Glomerular visceral epithelial cell (primary cell): ENCODE results near the gene CEP95.
A peak's percentile ranks its signal among the peaks of the same experiment; 100 is the strongest.
"Not testable (repeated sequence)": the region's sequence is repeated elsewhere in the genome, so short reads cannot be mapped to it uniquely, and the experiment has no call there.

Experiments
- DNase-seq: peaks from one replicate; pipeline ENCODE4 v3.0.0-alpha.2; 2016; ENCODE audit errors: extremely low spot score

CEP95 gene

DNA sequence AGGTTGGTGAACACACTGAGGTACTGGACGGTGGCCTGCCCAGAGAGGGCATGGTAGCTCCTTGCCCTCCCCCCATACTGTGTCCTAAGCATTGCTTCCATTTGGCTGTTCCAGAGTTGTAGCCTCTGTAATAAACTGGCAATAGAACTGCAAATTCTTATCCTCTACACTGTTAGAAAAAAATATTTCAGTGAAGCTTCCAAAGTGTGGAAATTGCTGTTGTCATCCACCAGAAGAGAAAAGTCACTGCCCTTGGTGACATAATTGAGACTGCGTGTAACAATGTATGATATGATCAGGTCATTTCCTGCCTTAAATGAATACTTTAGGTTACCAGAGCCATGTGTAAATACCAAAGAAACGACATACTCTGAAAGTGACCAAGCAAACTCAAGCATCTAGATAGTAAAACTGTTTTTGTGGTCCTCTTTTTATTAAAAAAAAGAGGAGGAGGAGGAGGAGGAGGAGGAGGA, 65.9 kb downstream of the CEP95 start:
- DNase-seq = peak; percentile 12

DNA sequence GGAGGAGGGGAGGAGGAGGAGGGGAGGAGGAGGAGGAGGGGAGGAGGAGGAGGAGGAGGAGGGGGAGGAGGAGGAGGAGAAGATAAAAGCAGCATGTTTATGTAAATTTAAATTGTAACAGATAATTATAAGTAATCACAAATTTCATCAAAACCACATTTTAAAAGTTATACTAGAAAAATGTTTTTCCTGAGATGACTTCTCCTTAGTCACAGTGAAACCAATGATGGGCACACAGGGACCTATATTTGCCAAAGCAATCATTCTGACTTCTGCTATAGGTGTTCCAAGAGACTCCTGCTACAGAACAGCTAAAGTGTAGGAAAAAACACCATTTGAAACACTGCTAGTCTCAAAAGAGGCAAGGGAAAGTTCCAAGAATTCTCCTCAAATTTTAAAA, 66.4 kb downstream of the CEP95 start:
- no peak for DNase-seq

DNA sequence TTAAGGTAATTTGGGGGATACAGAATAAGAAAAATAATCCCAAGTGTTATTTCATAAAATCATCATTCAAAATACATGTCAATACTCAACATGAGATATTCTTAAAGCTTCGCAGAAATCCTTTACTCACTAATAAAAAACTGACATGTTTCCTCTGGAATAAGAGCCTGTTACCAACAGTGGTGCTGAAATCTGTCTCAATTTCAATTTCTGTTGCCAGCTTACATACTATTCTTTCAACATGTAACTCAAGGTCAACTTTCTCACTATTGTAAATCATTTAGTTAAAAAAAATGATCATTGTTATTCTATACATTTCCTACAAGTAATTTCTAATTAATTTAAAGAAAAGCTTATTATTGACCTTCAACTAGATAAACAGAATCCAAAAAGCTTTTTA, 67.9 kb downstream of the CEP95 start:
- DNase-seq = no peak

DNA sequence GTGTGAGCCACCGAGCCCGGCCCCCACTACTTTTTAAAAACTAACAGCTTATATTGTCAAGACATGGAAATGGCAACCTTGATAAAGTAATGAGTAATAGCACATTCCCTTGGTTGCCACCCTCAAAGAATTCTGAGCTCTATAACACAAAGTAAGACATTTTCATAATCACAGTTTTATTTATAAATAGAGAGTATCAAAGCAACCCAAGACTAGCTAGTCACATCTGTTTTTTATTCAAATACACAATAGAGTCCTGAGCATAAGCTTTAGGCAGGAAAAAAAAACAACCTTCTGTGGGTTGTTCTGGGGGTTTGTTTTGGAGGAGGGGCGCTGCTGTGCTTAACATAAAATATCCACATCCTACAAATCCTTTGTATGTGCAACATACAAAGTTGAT, 68.7 kb downstream of the CEP95 start:
- DNase-seq = no peak

DNA sequence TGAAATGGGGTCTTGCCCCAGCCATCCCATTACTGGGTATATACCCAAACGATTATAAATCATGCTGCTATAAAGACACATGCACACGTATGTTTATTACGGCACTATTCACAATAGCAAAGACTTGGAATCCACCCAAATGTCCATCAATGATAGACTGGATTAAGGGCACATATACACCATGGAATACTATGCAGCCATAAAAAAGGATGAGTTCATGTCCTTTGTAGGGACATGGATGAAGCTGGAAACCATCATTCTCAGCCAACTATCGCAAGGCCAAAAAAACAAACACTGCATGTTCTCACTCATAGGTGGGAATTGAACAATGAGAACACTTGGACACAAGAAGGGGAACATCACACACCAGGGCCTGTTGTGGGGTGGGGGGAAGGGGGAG, 70.2 kb downstream of the CEP95 start:
- not testable (repeated sequence) for DNase-seq

DNA sequence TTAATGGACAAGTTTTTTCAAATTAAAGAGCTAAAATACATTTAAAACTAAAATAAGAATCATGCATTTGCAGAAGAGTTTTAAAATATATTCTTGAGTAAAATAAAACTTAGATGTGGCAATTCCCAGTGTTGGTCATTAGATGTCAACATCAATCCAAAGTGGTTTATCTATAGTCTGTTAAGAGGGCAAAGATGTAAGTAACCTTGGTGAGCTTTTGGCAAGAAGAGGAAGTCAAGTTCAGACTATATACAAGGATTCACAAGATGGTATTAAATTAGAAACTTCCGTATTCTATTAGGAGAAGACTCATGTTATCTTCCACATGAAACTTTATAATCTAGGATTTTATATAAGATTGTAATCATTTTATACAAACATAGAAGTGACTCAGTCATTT, 73.1 kb downstream of the CEP95 start:
- no peak for DNase-seq

DNA sequence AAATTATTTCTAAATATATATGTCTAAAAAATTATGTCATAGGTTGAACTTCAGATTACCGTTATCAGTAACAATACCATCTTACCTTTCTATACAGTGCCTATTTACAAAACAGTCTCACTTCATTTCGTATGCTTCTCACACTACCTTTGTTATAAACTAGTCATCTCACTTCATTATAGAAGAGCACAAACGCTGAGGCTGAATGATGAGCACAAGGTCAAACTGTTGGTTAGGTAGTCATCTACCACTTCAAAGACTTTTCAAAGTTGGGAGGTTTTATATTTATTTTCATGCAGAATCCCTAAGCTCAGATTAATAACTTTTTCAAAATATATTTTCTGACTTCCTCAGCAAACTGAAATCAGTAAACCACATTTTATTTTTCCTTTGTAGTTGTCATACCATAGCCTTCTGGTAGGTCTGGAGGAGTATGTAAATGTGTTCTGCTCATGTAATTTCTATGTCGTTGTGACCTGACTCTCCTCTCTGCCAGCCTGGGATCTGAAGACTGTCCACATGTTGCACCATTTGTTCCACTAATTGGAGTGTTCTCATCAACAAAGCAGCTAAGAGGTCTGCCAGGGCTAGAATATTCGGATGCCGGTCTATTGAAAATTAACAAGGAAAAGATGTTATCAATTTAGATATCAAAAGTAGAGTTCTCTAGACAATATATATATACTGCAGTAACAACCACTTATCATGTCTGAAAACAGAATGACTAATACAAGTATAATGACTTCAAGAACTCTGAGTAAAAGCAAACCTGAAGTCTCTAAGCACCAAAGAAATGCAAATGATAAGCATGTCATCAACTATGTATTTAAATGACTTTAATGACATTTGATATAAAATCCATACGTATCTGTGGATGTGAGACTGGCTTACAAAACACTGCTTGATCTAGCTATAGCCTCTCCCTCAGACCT, 73.9 kb downstream of the CEP95 start:
- no peak for DNase-seq

DNA sequence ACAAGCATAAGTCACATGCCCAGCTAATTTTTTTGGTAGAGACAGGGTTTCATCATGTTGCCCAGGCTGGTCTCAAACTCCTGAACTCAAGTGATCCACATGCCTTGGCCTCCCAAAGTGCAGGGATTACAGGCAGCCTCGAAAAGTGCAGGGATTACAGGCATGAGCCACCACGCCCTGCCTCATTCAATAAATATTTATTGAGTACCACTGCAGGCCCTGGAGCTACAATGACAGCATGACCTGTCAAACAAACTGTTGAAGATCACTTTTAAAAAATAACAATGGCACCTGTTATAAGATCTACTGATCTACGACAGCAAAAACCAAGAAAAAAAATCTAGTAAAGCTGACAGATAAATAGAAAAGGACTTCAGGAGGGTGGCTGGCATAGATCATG, 76.3 kb downstream of the CEP95 start:
- DNase-seq = no peak

DNA sequence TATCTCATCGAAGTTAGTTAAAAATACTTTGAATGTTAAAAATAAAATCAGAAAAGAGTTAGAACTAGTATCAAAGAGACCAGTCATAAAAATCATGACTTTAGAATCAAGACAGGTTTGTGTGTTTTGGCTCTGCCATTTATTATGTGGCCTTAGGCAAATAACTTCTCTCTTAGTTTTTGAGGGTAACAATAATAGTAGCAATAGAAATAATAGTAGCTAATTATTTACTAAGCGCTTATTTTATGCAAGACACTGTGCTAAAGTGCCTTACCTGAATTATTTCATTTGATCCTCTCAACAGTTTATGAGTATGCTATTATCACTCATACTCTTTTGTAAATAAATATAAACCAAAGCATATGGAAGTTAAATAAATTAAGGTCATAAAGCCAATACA, 78.4 kb downstream of the CEP95 start:
- DNase-seq = no peak
